GM19438 (cell line): Measurements from ENCODE around the gene POPDC2.
"Not testable (repeated sequence)": the region's sequence is repeated elsewhere in the genome, so short reads cannot be mapped to it uniquely, and the experiment has no call there.

Source experiments
- ATAC-seq: cut with Tn5 transposase; IDR thresholded peaks from one replicate; pipeline ENCODE4 v1.9.1; 2021; ENCODE audit warnings: low read depth; ENCODE audit not compliant: unreplicated experiment

The POPDC2 gene

DNA sequence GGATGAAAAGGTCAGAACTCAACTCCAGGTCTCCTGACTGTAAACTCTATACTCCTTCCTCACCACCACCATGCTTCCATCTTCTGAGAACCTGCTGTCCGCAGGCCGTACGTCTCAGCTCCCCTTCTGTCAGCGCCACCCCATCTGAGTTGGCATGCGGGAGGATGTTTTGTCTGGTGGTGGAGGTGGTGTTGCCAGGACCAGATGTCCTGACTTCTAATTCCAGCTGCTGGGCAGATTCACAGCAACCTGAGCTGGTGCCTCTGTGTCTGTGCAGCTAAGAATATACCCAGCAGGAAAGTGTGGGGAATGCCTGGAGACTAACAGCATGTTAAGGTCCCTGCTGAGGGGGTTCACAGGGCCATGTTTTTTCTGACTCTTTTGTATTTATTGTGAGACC lies 39.5 kb downstream of the POPDC2 start:
- no peak for ATAC-seq

DNA sequence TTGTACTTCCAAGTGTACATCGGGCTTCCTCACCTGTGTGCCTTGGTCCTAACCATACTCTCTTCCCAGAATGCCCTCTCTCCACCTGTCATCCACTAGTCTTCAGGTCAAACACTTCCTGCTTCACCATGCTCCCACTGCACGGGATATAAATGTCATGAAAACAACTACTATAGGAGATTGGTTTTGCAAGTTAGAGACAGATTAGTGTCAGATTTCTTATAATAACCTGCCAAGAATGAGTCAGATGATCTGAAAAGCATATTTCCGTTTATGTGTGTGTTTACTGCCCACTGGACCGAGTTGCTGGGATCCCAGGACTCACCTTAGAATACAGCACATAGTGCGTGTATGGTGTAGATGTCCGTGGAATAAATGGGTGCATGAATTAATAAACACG lies 41.3 kb downstream of the POPDC2 start:
- no peak for ATAC-seq

DNA sequence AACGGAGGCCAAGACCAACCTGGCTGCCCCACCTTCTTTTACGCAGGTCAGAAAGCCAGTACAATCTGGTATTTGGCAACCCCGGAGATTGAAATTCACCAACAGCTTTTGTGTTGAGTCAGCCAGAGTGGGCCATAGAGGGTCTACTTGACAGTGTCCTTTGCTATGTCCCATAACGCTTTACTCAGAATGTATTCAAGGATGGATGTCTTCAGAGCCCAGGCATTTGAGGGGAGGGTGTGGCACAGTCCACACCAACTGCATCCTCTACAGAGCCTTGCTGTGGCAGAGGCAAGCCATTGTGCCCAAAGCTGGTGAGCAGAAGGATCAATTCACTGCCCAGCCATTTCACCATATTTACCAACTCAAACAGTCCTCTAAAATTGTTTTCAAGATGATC lies 44.3 kb downstream of the POPDC2 start:
- no peak for ATAC-seq

GRCh38 chr3:119613872-119614271 lies 46.5 kb downstream of the POPDC2 start:
- no peak for ATAC-seq

DNA sequence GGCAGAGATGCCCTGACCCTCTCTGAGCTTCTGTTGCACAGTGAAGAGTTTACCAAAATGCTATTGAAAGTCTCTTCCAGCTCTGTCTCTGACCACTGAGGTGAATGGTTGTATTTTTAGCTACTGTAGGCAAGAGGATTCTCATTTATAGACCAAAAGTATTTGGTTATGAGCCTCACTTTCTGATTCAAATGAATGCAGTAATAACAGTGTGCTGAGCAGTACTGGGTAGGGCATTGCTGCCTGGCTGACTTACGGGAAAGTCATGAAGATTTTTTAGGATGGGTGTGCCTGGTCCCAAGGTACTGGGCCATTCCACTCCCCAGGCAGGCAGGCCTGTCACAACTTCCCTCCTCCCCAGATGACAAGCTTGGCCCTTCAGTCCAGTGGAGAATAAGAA lies 47.2 kb downstream of the POPDC2 start:
- no peak for ATAC-seq

DNA sequence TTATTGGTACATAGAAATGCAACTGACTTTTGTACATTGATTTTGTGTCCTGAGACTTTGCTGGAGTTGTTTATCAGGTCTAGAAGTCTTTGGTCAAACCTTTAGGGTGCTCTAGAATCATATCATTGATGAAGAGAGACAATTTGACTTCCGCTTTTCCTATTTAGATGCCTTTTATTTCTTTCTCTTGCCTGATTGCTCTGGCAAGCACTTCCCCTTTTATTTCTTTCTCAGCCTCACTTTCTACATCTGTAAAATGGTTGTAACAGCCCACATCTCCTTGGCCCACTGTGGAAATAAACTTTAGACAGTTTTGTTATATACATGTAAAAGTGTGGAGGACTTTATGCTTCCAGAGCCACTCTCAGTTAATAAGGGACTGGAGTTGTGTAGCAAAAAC lies 48.7 kb downstream of the POPDC2 start:
- no peak for ATAC-seq

DNA sequence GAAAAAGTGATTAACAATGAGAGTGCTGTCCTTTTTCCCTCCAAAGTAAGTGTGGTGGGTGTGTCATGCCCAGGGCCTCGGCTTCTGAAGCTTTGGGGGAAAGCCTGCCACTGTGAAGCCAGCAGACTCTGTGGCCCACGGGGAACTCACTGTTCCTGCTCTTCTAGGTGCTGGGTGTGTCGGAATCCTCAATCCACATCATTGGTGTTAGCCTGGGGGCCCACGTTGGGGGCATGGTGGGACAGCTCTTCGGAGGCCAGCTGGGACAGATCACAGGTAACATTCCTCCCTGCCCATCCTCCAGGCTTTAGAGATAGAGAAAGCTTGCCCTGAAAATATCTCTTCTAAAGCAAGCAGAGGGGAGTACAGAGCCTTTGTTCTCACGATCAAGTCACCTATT lies 51.1 kb downstream of the POPDC2 start:
- ATAC-seq, result no peak

DNA sequence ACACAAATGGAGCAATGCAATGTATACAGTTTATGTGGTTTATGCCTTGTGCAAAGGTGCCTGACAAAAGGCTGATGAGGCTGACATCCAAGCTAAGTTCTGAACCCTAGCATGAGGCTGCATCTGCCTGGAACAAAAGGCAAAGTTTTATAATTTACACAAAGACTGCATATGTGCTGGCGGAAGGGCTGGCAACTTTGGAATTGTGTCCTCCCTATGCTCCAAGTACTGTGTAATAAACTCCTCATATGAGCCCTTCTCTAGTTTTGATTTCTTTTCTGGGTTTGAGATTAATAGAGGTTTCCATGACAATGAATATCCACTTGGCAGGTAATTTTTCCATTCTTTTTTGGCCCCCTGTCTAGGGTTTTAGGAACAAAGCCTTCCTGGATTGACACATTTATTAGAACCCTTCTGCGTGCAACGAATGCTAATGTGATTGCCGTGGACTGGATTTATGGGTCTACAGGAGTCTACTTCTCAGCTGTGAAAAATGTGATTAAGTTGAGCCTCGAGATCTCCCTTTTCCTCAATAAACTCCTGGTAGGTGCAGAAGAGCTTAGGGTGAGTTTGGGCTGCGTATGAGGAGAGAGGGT lies 51.9 kb downstream of the POPDC2 start:
- no peak for ATAC-seq

DNA sequence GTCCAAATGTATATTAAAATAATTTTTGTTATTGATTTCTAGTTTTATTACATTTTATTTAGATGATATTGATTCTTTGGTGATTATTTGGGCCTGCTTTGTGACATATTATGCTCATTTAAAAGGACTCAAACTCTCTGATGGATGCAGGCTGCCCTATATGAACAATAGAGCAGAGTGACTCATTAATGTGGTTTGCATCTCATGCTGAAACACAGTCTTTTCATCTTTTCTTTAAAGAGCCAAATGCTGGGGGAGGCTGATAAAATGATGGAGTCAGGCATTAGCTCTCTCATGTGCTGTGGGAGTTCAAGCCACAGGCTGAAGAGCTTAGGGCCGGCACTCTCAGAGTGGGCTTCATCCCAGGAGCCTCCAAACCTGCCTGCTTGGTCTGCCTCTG lies 55.5 kb downstream of the POPDC2 start:
- no peak for ATAC-seq

DNA sequence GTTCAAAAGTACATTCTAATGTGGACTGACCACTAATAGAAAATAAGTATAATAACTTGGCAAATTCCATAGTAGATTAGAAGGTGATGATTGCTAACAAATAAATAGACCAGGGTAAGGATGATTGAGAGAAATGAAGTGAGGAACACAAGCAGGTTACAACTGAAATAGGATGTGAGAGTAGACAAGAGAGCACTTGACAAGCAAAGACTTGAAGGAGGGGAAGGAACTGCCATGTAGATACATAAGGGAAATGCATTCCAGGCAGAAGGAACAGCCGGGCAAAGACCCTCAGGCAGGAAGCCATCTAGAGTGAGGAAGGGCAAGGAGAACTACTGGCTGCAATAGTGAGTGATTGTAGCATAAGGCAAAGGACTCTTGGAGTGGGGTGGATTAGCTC lies 57.7 kb downstream of the POPDC2 start:
- ATAC-seq, result no peak

DNA sequence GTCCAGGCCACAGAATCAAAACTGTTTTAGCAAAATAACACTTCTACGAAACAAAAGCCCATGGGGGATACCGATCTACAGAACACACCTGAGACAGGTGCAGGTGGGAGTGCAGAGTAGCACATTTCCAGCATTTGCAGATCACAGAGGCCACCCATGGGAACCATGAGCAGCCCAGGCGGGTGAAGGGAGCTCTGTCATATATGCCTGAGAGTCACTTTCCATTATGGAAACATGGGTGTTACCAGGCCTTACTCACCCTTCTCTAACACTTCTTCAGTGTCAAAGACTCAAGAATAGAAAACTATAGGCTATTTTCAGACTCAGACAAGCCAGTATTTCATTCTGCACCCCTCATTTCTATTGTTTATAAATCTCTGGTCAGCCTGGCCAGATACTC lies 59.2 kb downstream of the POPDC2 start:
- peak; percentile 8 for ATAC-seq

DNA sequence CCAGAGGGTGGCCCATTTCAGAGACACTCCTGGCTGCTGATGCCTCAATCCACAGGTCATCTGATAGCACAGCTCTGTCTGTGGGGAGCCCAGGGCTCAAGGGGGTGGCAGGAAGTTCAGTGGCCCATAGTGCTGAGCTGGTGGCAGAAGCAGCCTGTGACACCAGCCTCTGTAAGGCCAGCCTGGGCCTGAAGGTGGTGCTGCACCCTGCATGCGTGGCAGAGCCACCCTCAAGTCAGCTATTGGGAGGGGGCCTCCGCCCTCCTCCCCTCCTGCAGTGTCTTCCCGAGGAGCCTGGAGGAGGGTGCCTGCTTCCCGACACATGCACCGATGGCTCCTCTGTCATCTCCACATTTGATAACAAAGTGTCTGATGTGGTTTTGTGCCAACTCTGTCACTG lies 59.7 kb downstream of the POPDC2 start:
- peak; percentile 55 for ATAC-seq

DNA sequence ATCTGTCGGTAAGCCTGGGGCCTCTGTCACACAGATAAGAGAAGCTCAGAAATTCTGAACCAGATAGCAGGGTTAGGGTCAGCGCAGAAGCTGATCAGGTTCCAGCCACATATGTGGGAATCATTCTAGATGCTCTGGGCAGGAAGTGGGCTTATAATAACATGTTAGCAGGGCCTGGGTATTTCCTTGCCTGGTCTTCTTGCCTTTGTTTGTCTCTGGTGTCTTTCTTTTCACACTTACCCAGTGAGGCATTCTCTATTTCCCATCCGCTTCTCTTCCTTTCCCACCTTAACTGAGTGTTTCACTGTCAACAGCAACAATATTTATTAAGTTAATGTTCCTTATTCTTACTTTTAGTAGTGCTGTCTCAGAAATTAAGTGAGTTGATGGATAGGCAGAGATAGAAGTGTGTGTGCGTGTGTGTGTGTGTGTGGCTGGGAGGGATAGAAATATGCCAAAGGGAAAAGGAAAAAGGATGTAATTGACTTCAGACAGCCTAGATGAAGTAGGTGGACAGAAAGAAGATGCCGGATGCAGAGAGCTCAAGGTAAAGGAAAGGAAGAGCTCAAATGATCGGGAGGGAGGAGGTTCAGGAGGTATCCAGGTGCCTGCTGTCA lies 60.7 kb downstream of the POPDC2 start:
- ATAC-seq, result no peak

- ATAC-seq, result peak; percentile 34
These were observed 61.8 kb downstream of the POPDC2 start for GRCh38 chr3:119598410-119599098.

DNA sequence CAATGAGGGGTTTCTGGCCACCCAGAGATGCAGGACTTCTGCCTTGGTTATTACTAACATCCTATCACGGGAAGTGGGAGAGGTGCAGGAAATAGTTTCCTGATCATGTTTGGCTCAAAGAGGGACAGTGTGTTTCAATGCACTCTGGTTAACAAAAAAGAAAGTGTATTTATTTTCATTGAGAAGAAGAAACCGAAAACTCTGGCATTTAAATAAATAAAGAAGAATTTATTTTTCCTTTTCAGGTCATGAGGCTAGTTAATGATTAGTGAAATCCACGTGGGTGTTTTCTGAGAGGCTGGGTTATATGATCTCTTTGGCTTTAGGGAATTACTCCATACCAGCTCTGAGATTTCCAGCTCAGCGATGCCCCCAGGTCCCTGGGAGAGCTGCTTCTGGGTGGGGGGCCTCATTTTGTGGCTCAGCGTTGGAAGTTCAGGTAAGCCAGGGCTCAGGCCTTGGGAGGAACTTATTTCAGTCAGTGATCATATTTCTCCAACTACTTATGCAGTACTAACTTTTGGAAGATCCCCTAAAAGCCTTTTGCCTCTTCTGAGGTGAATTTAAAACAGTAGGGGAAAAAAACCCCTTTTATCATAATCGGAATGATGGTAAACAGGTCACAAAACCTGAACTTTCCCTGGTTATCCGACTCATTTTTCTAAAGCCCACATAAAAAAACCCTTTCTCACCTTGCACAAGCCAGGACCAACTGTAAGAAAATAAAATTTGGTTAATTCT lies 62.7 kb downstream of the POPDC2 start, which contains the start of gene PLA1A:
TSS of gene PLA1A (plus strand) at position 338 of the 741 bp plus-strand sequence. CDS start at position 367, 29 bp downstream.
- ATAC-seq, result no peak

DNA sequence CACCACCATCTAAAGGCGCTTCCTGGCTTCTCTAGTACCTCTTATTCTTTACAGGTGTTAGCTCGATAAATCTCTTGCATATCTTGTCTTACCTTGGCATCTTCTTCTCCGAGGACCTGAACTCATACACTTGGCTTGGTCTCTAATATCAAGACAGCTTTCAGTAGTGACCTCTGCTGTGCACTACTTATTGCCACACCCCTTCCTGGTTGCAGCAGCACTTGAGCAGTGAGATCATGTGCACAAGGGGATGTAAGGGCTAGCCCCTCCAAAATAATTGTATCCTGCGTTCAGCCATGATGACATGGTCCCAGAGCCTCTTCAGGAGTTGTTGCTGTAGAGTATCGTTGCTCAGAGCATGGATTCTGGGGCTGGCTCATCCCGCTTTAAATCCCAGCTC lies 64.0 kb downstream of the POPDC2 start:
- no peak for ATAC-seq

DNA sequence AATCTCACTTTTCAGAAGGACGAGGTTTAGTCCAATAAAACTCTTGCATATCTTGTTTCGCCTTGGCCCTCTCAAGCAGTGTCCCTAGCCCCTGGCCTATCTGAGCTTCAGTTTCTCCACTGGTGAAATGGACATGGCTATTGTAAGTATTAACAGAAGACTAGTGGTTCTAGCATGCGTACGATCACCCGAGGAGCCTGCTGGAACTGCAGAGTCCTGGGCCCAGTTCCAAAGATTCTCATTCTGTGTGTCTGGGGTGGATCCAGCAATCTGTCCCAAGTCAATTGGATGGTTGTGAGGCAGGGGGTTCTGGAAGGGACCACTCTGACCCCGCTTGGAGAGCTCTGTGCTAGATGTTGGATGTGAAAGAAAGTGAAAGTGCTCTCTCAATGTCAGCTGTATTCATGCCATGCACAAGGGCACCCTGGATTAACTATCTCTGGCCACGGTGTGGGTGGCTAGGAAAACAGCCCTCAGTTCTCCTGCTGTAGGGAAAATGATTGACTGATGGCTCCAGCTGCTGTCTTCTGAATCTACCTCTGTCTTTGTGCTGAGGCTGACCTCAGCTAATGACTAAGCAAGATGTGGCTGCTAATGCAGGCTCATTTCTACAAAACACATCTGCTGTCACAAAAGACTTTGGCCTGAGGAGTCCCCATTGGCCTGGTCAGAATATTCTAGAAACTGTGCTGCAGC lies 64.6 kb downstream of the POPDC2 start:
- no peak for ATAC-seq

GRCh38 chr3:119594929-119595328 lies 65.5 kb downstream of the POPDC2 start:
- ATAC-seq, result not testable (repeated sequence)

GRCh38 chr3:119594066-119594465 lies 66.3 kb downstream of the POPDC2 start:
- ATAC-seq, result no peak

GRCh38 chr3:119592861-119593260 lies 67.5 kb downstream of the POPDC2 start:
- no peak for ATAC-seq
